GM12878 (cell line): ENCODE results near the gene CELSR1. TPM values are rescaled to one million over a fixed set of nuclear protein-coding genes. Genes with fewer than 3 reads are reported as not detected.

Experiments used
- ATAC-seq: fragments of 200-7000 bp; cut with Tn5 transposase; 3 replicates; pipeline ENCODE4 v1.9.1; 2020; ENCODE audit warnings: mild to moderate bottlenecking, moderate library complexity
- BruUV-seq: library from RNA; stranded (reverse); fragments of 400-500 nt; replicated peaks from 2 replicates; lab custom pipeline; 2021; lab: Mats Ljungman, UMichigan
- CTCF ChIA-PET: fragments of 300-600 bp; sonication (Branson Sonifier 250); formaldehyde crosslinking; extraction: SDS; loops from one replicate; lab custom pipeline; 2021; ENCODE audit warnings: inconsistent platforms; lab: Yijun Ruan, JAX
- POLR2A ChIA-PET: fragments of 350-600 bp; formaldehyde crosslinking; extraction: SDS; loops from one replicate; lab custom pipeline; 2021; ENCODE audit warnings: inconsistent platforms; lab: Charles Lee
- RAD21 ChIA-PET: fragments of 300-600 bp; sonication (Branson Sonifier 250); formaldehyde crosslinking; loops from one replicate; lab custom pipeline; 2023; ENCODE audit warnings: antibody characterized with exemption; ENCODE audit not compliant: unreplicated experiment; lab: Charles Lee
- SMC1A ChIA-PET: fragments of 300-600 bp; sonication (Branson Sonifier 250); formaldehyde crosslinking; loops from one replicate; lab custom pipeline; 2023; ENCODE audit not compliant: unreplicated experiment, uncharacterized antibody; lab: Charles Lee
- DNase-seq: peaks from one replicate; pipeline ENCODE4 v3.0.0-alpha.2; 2011; ENCODE audit warnings: low read depth, low spot score
- FAIRE-seq: peaks from 3 replicates; lab custom pipeline; 2011; peaks lifted over from hg19 to GRCh38; lab: Jason Lieb, UNC
- H2AFZ ChIP-seq: 2 replicates; pipeline ENCODE4 v1.6.0; 2011; ENCODE audit warnings: low read depth, low read length, control low read depth; ENCODE audit not compliant: control insufficient read depth
- H3K27ac ChIP-seq: 2 replicates; pipeline ENCODE4 v1.5.1; 2011; ENCODE audit warnings: control low read depth; ENCODE audit not compliant: control insufficient read depth, insufficient read depth
- H3K27me3 ChIP-seq, 2 experiments: replicated peaks in 1 of 2; 2 replicates each; pipeline versions ENCODE4 v1.6.0 to v1.6.1; 2011; ENCODE audit warnings: low read length in 1 of 2; ENCODE audit not compliant: control insufficient read depth in 2 of 2, insufficient read depth in 2 of 2
- H3K36me3 ChIP-seq, 2 experiments: 2 replicates each; pipeline ENCODE4 v1.5.1; 2011; ENCODE audit warnings: low read length in 1 of 2; ENCODE audit not compliant: control insufficient read depth in 2 of 2, insufficient read depth in 2 of 2
- H3K4me1 ChIP-seq: 2 replicates; pipeline ENCODE4 v1.6.1; 2011; ENCODE audit warnings: mild to moderate bottlenecking, low read length, moderate library complexity, mixed read lengths; ENCODE audit not compliant: control insufficient read depth, insufficient read depth
- H3K4me2 ChIP-seq: 2 replicates; pipeline ENCODE4 v1.6.0; 2011; ENCODE audit warnings: control low read depth; ENCODE audit not compliant: control insufficient read depth, insufficient read depth
- H3K4me3 ChIP-seq: fragments of 200-600 bp; sonication (generic); 2 replicates; pipeline ENCODE4 v1.5.1; 2016
- H3K79me2 ChIP-seq: 2 replicates; pipeline ENCODE4 v1.6.0; 2011; ENCODE audit warnings: low read length; ENCODE audit not compliant: control insufficient read depth, insufficient read depth
- H3K9ac ChIP-seq: 2 replicates; pipeline ENCODE4 v1.8.0; 2011; ENCODE audit warnings: low read length, control low read depth, mixed read lengths; ENCODE audit not compliant: control insufficient read depth, insufficient read depth
- H3K9me3 ChIP-seq: replicated peaks from 3 replicates; pipeline ENCODE4 v1.5.1; 2011; ENCODE audit warnings: mild to moderate bottlenecking, low read length; ENCODE audit not compliant: control insufficient read depth, insufficient read depth
- H4K20me1 ChIP-seq: 2 replicates; pipeline ENCODE4 v1.6.0; 2011; ENCODE audit not compliant: control insufficient read depth, insufficient read depth
- ATF7 ChIP-seq: fragments of 450-650 bp; IDR thresholded peaks from 2 replicates; pipeline ENCODE4 v1.6.1; 2016; ENCODE audit warnings: low read depth, mild to moderate bottlenecking
- CHD4 ChIP-seq: fragments of 200-600 bp; sonication (generic); IDR thresholded peaks from 2 replicates; pipeline ENCODE4 v1.6.1; 2016; ENCODE audit warnings: mild to moderate bottlenecking
- MEF2B ChIP-seq: fragments of 450-650 bp; IDR thresholded peaks from 2 replicates; pipeline ENCODE4 v1.6.1; 2018; ENCODE audit warnings: mild to moderate bottlenecking, moderate library complexity; ENCODE audit not compliant: partially characterized antibody, poor library complexity, severe bottlenecking
- POU2F2 ChIP-seq: IDR thresholded peaks from 3 replicates; pipeline ENCODE4 v1.6.1; 2011; ENCODE audit warnings: low read depth, mild to moderate bottlenecking, low read length, borderline replicate concordance
- RBBP5 ChIP-seq: fragments of 200-600 bp; sonication (generic); conservative IDR thresholded peaks from 2 replicates; pipeline ENCODE4 v1.6.1; 2016
- WGBS: methylation state at CpG from one replicate; pipeline ENCODE4 v1.1.6; 2016; ENCODE audit warnings: low lambda C conversion rate; ENCODE audit not compliant: insufficient replicate concordance, insufficient coverage; ENCODE audit errors: missing lambda C conversion rate; 5-methylcytosine and 5-hydroxymethylcytosine counted together
- in situ Hi-C: fragments of 300-500 bp; cut with MboI; formaldehyde crosslinking; loops from 9 replicates; pipeline ENCODE4 v1.14.3; 2018; ENCODE audit warnings: mixed read lengths
- intact Hi-C: fragments of 100-400 bp; cut with micrococcal nuclease; formaldehyde crosslinking; loops from one replicate; pipeline ENCODE4 v1.14.2; 2022; ENCODE audit not compliant: unreplicated experiment
- polyA plus RNA-seq, 11 experiments: library from polyadenylated mRNA; depleted of rRNA in 4 of 11; unstranded in 6 of 11; stranded (reverse) in 5 of 11; fragments of >200 nt; fragmentation: Nextera tagmentation in 4 of 11; fragmentation: Illumina TruSeq in 1 of 11; extraction: Ambion mirVana in 4 of 11; extraction: Trizol in 1 of 11; gene quantifications; 1 replicate in 1 of 11; 2 replicates in 10 of 11; pipeline versions ENCODE4 v1.2.1 to v1.2.3, GENCODE V29; 2011 to 2016; ENCODE audit warnings: inconsistent platforms in 2 of 11, missing spikeins in 2 of 11, low read depth in 1 of 11
- total RNA-seq, 4 experiments: library from RNA; depleted of rRNA in 3 of 4; stranded (reverse); fragments of >200 nt in 3 of 4; fragmentation: Illumina TruSeq in 1 of 4; extraction: Trizol in 1 of 4; gene quantifications; 2 replicates each; pipeline versions ENCODE4 v1.2.1 to v1.2.3, GENCODE V29; 2013 to 2021
- TF ChIP-seq, protein P1 (sequence below): fragments of 450-650 bp; IDR thresholded peaks from 2 replicates; pipeline ENCODE4 v1.6.1; 2014; ENCODE audit warnings: mild to moderate bottlenecking

Gene CELSR1
- total and polyA plus RNA-seq, 10 of the 15 experiments (the other 5 are each of a cell fraction or from before 2014, with no cell fraction given): 0.05 to 1.7 (median 0.35) TPM; not detected in 2

DNA sequence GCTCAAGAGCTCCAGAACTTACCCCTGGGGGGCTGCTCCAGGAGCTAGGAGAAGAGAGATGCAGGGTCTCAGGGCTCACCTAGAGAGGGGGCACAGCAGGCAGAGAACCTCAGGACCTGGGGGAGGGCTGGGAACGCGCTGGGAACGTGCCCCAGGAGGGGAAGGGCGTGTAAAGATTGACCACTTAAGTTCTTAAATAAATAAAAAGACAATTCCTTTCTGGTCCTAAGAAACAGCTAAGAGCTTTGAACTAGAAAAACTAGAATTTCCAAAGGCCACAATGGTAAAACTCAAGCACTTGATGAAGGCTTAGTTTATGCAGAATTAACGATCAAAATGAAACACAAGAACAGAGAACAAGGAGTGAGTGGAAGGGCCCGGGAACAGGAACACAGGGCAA is 89.1 kb downstream of the CELSR1 start:
- intact Hi-C loops (no loop called here), in situ Hi-C loops (no loop called here)
- CTCF ChIA-PET: interaction anchor here (0.5 kb wide), 1 partner anchor 46 kb away, joined by 3 read pairs; no protein-coding TSS in a partner anchor
- H3K27me3 ChIP-seq: no peaks in the 10 kb centered on the region; a peak in 1 of 4 replicates
- POLR2A ChIA-PET: no interaction called here
- H3K9ac ChIP-seq: no peak overlapping the region
- H2AFZ ChIP-seq: no peak overlapping the region
- DNase-seq (no peak), ATAC-seq (no peak), FAIRE-seq (no peak)
- H3K79me2 ChIP-seq: no peaks in the 10 kb centered on the region
- H3K4me1 ChIP-seq: no peaks in the 10 kb centered on the region
- BruUV-seq: no TSS peak
- no peaks in the 10 kb centered on the region for H3K36me3 ChIP-seq
- no peaks in the 10 kb centered on the region for H4K20me1 ChIP-seq
- SMC1A ChIA-PET: no interaction called here
- H3K27ac ChIP-seq: no peak overlapping the region
- no peak overlapping the region for H3K4me2 ChIP-seq
- WGBS: 24% methylated on average over 6 of the region's 6 CpGs
- TF ChIP-seq CHD4: no peak
- no peak overlapping the region for H3K4me3 ChIP-seq
- no peaks in the 10 kb centered on the region for H3K9me3 ChIP-seq
- RAD21 ChIA-PET: no interaction called here

DNA sequence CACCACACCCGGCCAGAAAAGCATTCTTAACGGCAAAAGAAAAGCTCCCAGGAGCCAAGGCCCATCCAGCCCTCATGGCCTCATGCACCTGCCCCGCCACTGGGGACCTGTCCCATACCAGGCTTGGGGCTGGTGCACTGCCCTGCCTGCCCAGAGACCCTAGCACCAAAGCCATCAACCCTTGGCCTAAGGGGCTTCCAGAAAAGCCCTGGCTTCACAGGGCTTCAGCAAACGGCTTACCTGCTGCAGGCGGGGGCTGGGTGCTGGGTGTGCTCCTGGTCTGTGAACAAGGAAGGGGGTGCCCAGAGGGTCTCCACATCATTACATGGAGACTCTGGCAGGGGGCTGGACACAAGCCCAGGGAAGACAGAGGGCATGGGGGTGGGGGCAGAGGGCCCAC is 89.5 kb downstream of the CELSR1 start:
- Histone ChIP-seq H3K36me3 (no peaks in the 10 kb centered on the region), H4K20me1 (no peaks in the 10 kb centered on the region), H3K27ac (no peak overlapping the region), H3K27me3 (no peaks in the 10 kb centered on the region; a peak in 1 of 4 replicates), H3K4me2 (no peak overlapping the region), H3K9ac (no peak overlapping the region), H2AFZ (no peak overlapping the region), H3K9me3 (no peaks in the 10 kb centered on the region), H3K4me3 (no peak overlapping the region), H3K4me1 (no peaks in the 10 kb centered on the region), H3K79me2 (no peaks in the 10 kb centered on the region)
- intact Hi-C loops (no loop called here), in situ Hi-C loops (no loop called here)
- TF ChIP-seq ATF7 (no peak), RBBP5 (no peak), POU2F2 (no peak), MEF2B (no peak)
- TF ChIP-seq, protein P1, sequence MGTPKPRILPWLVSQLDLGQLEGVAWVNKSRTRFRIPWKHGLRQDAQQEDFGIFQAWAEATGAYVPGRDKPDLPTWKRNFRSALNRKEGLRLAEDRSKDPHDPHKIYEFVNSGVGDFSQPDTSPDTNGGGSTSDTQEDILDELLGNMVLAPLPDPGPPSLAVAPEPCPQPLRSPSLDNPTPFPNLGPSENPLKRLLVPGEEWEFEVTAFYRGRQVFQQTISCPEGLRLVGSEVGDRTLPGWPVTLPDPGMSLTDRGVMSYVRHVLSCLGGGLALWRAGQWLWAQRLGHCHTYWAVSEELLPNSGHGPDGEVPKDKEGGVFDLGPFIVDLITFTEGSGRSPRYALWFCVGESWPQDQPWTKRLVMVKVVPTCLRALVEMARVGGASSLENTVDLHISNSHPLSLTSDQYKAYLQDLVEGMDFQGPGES: no peak
- POLR2A ChIA-PET: no interaction called here
- SMC1A ChIA-PET: no interaction called here
- RAD21 ChIA-PET: no interaction called here
- DNase-seq (no peak), ATAC-seq (no peak), FAIRE-seq (no peak)
- 41% methylated on average over 5 of the region's 5 CpGs for WGBS
- CTCF ChIA-PET: interaction anchor here (0.5 kb wide), 1 partner anchor 46 kb away, joined by 3 read pairs; no protein-coding TSS in a partner anchor
- no TSS peak for BruUV-seq
